Peyer's patch (tissue), 4 donors: Measurements from ENCODE around the gene TTC29. TPM values are rescaled to one million over a fixed set of nuclear protein-coding genes. Genes with fewer than 3 reads are reported as not detected.

Experiments used
- DNase-seq, 3 donors: peaks; one replicate each; pipeline ENCODE4 v3.0.0-alpha.2; 2017 to 2019
- H3K27ac ChIP-seq, 4 donors: fragments of 200-600 bp; sonication (generic); one replicate each; pipeline ENCODE4 v1.5.1; 2016 to 2019
- H3K27me3 ChIP-seq, 2 donors: fragments of 200-600 bp; sonication (generic); one replicate each; pipeline ENCODE4 v1.5.1; 2019
- H3K36me3 ChIP-seq, 3 donors: fragments of 200-600 bp; sonication (generic); one replicate each; pipeline ENCODE4 v1.5.1; 2016 to 2019
- H3K4me1 ChIP-seq, 4 donors: fragments of 200-600 bp; sonication (generic); one replicate each; pipeline ENCODE4 v1.5.1; 2016 to 2019
- H3K4me3 ChIP-seq, 4 donors: fragments of 200-600 bp; sonication (generic); 1 replicate in 3 of 4; 2 replicates in 1 of 4; pipeline ENCODE4 v1.5.1; 2016 to 2019; ENCODE audit warnings: mild to moderate bottlenecking in 1 of 4
- H3K9me3 ChIP-seq, 4 donors: fragments of 200-600 bp; sonication (generic); one replicate each; pipeline ENCODE4 v1.5.1; 2016 to 2019; ENCODE audit warnings: mild to moderate bottlenecking in 1 of 4
- POLR2A ChIP-seq, 2 donors: fragments of 450-650 bp; IDR thresholded peaks; one replicate each; pipeline ENCODE4 v1.5.1; 2017; ENCODE audit warnings: antibody characterized with exemption in 2 of 2, mild to moderate bottlenecking in 2 of 2, moderate library complexity in 2 of 2
- total RNA-seq, 4 donors: library from RNA; depleted of rRNA; stranded (reverse); fragments of >200 nt; gene quantifications; one replicate each; pipeline ENCODE4 v1.1.0, GENCODE V29; 2016
- TF ChIP-seq, protein P1 (sequence below), 6 experiments: fragments of 450-650 bp in 4 of 6; fragments of 200-600 bp in 2 of 6; sonication (generic) in 1 of 6; IDR thresholded peaks; one replicate each; pipeline ENCODE4 v1.5.1; 2017 to 2019; ENCODE audit warnings: antibody characterized with exemption in 6 of 6, mild to moderate bottlenecking in 3 of 6, moderate library complexity in 1 of 6

Gene TTC29, protein sequence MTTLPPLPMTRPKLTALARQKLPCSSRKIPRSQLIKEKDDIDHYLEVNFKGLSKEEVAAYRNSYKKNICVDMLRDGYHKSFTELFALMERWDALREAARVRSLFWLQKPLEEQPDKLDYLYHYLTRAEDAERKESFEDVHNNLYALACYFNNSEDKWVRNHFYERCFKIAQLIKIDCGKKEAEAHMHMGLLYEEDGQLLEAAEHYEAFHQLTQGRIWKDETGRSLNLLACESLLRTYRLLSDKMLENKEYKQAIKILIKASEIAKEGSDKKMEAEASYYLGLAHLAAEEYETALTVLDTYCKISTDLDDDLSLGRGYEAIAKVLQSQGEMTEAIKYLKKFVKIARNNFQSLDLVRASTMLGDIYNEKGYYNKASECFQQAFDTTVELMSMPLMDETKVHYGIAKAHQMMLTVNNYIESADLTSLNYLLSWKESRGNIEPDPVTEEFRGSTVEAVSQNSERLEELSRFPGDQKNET
- total RNA-seq = not detected

DNA sequence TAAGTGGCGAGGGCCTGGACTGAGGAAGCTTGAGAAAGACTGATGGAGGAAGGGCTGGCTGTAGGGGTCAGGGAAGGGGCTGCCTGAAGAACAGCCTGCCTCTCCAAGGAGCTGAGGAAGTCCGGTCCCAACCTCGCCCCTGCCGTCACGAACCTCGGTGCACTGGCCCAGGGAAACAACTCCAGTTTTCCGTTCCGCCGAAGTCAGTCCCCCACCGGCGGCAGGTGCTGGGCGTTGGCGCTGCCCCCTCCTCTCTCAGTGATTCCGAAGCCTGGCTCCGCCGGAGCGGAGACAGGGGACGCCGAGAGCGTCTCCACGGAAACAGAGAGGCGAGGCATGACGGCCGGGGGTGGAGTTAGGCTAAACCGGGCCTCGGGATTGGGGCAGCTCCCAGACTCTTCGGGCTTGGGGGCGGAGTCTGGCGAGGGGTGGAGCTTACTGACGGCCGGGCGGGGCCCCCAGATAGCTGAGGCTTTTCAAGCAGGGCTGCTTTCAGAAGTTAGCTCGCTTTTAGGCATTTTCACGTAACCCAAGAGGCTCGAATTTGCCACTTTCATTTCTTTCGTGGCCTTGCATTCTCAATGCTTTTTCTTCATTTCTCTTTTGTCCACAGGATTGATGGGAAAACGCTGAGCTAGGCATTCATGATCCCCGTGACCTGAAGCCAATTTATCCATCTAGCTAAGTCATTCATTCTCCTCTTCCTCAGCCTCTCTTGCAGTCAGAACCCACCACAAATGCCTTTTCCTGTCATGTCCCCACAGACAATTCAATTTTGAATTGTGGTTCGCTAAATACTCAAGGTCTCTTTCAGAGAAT lies at the start of gene TTC29:
TTC29 (minus strand) TSS at position 309 of the 819 bp plus-strand sequence. CDS start 5,969 bp downstream, outside the sequence.
- peak; percentile 61 to 91 (median 89) for DNase-seq
- Histone ChIP-seq H3K9me3 (no peaks in the 10 kb centered on the region), H3K36me3 (no peaks in the 10 kb centered on the region), H3K4me1 (peaks cover 0 to 7% (median 0%) of the 10 kb centered on the region in 4 donors), H3K27me3 (no peaks in the 10 kb centered on the region), H3K4me3 (peak within 1 kb of the TSS; percentile 26 to 57 (median 40)), H3K27ac (no peak within 1 kb of the TSS)
- TF ChIP-seq, protein P1, sequence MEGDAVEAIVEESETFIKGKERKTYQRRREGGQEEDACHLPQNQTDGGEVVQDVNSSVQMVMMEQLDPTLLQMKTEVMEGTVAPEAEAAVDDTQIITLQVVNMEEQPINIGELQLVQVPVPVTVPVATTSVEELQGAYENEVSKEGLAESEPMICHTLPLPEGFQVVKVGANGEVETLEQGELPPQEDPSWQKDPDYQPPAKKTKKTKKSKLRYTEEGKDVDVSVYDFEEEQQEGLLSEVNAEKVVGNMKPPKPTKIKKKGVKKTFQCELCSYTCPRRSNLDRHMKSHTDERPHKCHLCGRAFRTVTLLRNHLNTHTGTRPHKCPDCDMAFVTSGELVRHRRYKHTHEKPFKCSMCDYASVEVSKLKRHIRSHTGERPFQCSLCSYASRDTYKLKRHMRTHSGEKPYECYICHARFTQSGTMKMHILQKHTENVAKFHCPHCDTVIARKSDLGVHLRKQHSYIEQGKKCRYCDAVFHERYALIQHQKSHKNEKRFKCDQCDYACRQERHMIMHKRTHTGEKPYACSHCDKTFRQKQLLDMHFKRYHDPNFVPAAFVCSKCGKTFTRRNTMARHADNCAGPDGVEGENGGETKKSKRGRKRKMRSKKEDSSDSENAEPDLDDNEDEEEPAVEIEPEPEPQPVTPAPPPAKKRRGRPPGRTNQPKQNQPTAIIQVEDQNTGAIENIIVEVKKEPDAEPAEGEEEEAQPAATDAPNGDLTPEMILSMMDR (IDR thresholded peaks at IDR 0.05) = no peak
- TF ChIP-seq POLR2A (IDR thresholded peaks at IDR 0.05) = no peak

DNA sequence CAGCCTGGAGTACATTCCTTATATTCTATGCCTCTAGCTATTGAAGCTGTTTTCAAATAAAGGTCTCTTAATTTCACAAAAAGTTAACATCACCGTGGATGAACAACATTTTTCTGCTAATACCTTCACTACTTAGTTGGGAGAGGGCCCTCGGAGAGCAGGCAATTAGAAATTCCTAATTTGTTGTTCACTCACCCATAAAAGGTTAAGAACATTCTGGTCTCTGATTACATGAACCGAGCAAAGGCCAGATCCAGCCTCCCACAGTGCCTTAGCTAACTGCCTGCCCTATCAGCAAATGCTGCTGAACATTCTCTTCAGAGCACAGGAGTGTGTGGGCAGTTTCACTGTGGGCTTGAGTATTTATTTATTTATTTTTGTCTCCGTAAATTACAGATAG lies 36.0 kb upstream of the TTC29 start:
- TF ChIP-seq POLR2A (IDR thresholded peaks at IDR 0.05) = no peak
- TF ChIP-seq, protein P1 (IDR thresholded peaks at IDR 0.05) = no peak
- H3K36me3 ChIP-seq = no peaks in the 10 kb centered on the region
- no peaks in the 10 kb centered on the region for H3K4me1 ChIP-seq
- no peak overlapping the region for H3K27ac ChIP-seq
- no peak overlapping the region for H3K4me3 ChIP-seq
- H3K9me3 ChIP-seq = no peaks in the 10 kb centered on the region
- no peak for DNase-seq
- H3K27me3 ChIP-seq = no peaks in the 10 kb centered on the region

DNA sequence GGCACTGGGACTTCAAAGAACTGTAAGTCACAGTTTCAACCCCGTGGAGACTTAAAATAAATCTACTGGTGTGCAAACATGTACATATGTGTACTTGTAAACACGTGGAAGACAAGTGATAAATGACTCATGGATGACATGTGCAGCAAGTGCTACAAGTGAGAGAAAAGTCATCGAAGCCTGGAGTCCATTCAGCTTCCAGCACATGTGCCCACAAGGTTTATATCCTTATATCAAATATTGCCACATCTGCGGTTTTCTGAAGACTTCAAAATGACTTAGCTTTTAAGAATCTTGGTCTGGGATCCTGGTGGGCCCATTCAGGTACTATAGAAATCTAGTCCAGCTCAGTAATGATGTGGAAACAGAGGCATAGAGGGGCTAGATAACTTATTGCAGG lies 33.0 kb upstream of the TTC29 start:
- Histone ChIP-seq H3K9me3 (no peaks in the 10 kb centered on the region), H3K27ac (no peak overlapping the region), H3K4me1 (no peaks in the 10 kb centered on the region), H3K36me3 (no peaks in the 10 kb centered on the region), H3K4me3 (no peak overlapping the region), H3K27me3 (no peaks in the 10 kb centered on the region)
- TF ChIP-seq POLR2A (IDR thresholded peaks at IDR 0.05) = no peak
- TF ChIP-seq, protein P1 (IDR thresholded peaks at IDR 0.05) = no peak
- no peak for DNase-seq

DNA sequence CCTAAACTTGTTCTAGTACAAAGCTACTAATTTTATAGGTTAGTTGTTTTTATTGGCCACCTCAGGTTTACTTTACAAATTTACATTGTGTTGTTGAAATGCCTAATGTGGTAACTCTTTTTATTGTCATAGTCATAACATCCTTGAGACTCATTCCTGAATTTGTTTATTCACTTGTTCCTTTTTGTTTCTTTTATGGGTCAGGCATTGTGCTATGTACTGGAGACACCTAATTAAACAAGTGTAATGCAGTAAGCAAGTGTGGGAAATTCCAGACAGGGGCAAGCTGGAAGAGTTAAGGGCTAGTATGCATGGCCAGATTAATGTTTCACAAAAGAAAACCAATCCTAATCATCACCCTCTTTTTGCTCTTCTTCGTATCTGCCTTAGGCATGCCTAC lies 30.5 kb upstream of the TTC29 start:
- no peak overlapping the region for H3K4me3 ChIP-seq
- H3K36me3 ChIP-seq = no peaks in the 10 kb centered on the region
- TF ChIP-seq, protein P1 (IDR thresholded peaks at IDR 0.05) = no peak
- TF ChIP-seq POLR2A (IDR thresholded peaks at IDR 0.05) = no peak
- no peaks in the 10 kb centered on the region for H3K27me3 ChIP-seq
- no peak for DNase-seq
- H3K9me3 ChIP-seq = no peaks in the 10 kb centered on the region
- no peak overlapping the region for H3K27ac ChIP-seq
- H3K4me1 ChIP-seq = no peaks in the 10 kb centered on the region

DNA sequence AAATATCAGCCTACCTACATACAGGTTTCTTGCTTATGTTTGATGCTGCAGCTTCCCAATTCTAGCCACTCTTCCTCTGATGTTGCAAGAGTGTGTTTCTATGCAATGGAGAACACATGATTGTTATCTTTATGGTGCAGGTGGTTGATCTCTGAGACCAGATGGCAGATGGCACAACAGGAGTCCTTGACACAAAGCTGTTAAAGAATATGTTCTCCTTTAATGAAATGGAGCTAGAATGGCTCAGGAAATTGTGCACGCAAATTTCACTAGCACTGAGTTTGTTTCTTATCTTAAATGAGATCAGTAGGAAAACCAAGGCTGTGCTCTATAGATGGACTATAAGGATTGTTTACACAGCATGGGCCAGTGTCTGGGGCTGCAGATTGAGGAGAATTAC lies 29.9 kb upstream of the TTC29 start:
- Histone ChIP-seq H3K4me3 (no peak overlapping the region), H3K9me3 (no peaks in the 10 kb centered on the region), H3K4me1 (no peaks in the 10 kb centered on the region), H3K27me3 (no peaks in the 10 kb centered on the region), H3K36me3 (no peaks in the 10 kb centered on the region), H3K27ac (no peak overlapping the region)
- TF ChIP-seq, protein P1 (IDR thresholded peaks at IDR 0.05) = no peak
- no peak for TF ChIP-seq POLR2A (IDR thresholded peaks at IDR 0.05)
- DNase-seq = no peak
